ENCODE measurements around the gene GPRC5B. TPM values are rescaled to one million over a fixed set of nuclear protein-coding genes. Genes with fewer than 3 reads are reported as not detected.

The GPRC5B gene
- total RNA-seq, 2 experiments from 2014 or later: not detected

GRCh38 chr16:19899605-19899955, 14.9 kb upstream of the GPRC5B start:
- POLR2A ChIA-PET: no interaction called here
- CTCF ChIA-PET: interaction anchor here (0.6 to 1.2 kb wide), 4 partner anchors 10 to 406 kb away, joined by 3 to 6 read pairs (median 4); no protein-coding TSS in a partner anchor

GRCh38 chr16:19898924-19899604, 14.4 kb upstream of the GPRC5B start:
- POLR2A ChIA-PET: no interaction called here
- CTCF ChIA-PET: interaction anchor here (0.6 to 1.2 kb wide), 5 partner anchors 8 to 407 kb away, joined by 3 to 6 read pairs (median 4); no protein-coding TSS in a partner anchor

GRCh38 chr16:19898166-19898565, 13.5 kb upstream of the GPRC5B start:
- POLR2A ChIA-PET: no interaction called here
- CTCF ChIA-PET: no interaction called here

- ChIA-PET POLR2A (no interaction called here), CTCF (no interaction called here)
Observed at GRCh38 chr16:19896951-19897350, 12.3 kb upstream of the GPRC5B start.

GRCh38 chr16:19894586-19894985, 9.9 kb upstream of the GPRC5B start:
- POLR2A ChIA-PET: no interaction called here
- CTCF ChIA-PET: interaction anchor here (1.5 kb wide), 1 partner anchor 13 kb away, joined by 3 read pairs; no protein-coding TSS in a partner anchor

- CTCF ChIA-PET: no interaction called here
Observed at GRCh38 chr16:19892902-19893301, 8.3 kb upstream of the GPRC5B start.

GRCh38 chr16:19890901-19891300, 6.3 kb upstream of the GPRC5B start:
- CTCF ChIA-PET: interaction anchor here (1.1 kb wide), 1 partner anchor 307 kb away, joined by 3 read pairs; no protein-coding TSS in a partner anchor
- POLR2A ChIA-PET: no interaction called here

More at GRCh38 chr16:19892902-19893301, 8.3 kb upstream of the GPRC5B start:
- POLR2A ChIA-PET: no interaction called here

GRCh38 chr16:19888834-19889233, 4.2 kb upstream of the GPRC5B start:
- POLR2A ChIA-PET: no interaction called here
- CTCF ChIA-PET: interaction anchor here (0.6 to 3.2 kb wide), 2 partner anchors 333 to 401 kb away, joined by 3 to 15 read pairs; partner anchors contain the start of gene VPS35L

GRCh38 chr16:19886073-19886941, 1.7 kb upstream of the GPRC5B start:
- CTCF ChIA-PET: interaction anchor here (0.5 to 3.2 kb wide), 14 partner anchors 9 to 383 kb away, joined by 3 to 15 read pairs (median 3); partner anchors contain the start of gene VPS35L

GRCh38 chr16:19885451-19886072, 914 bp upstream of the GPRC5B start:
- ChIA-PET POLR2A (no interaction called here), CTCF (interaction anchor here (1.0 to 3.2 kb wide), 8 partner anchors 16 to 383 kb away, joined by 3 to 15 read pairs (median 6); partner anchors contain the start of gene VPS35L)

More at GRCh38 chr16:19886073-19886941, 1.7 kb upstream of the GPRC5B start:
- POLR2A ChIA-PET: no interaction called here

GRCh38 chr16:19883966-19884485, 622 bp downstream of the GPRC5B start:
- POLR2A ChIA-PET: no interaction called here
- CTCF ChIA-PET: interaction anchor here (1.1 kb wide), 1 partner anchor 328 kb away, joined by 3 read pairs; the partner anchor contains the start of gene VPS35L

- ChIA-PET CTCF (interaction anchor here (1.1 kb wide), 1 partner anchor 328 kb away, joined by 3 read pairs; the partner anchor contains the start of gene VPS35L), POLR2A (no interaction called here)
Observed at GRCh38 chr16:19883296-19883965, 1.2 kb downstream of the GPRC5B start.

GRCh38 chr16:19882646-19883045, 2.0 kb downstream of the GPRC5B start:
- ChIA-PET POLR2A (no interaction called here), CTCF (no interaction called here)

- ChIA-PET POLR2A (no interaction called here), CTCF (no interaction called here)
Observed at GRCh38 chr16:19882186-19882585, 2.5 kb downstream of the GPRC5B start.

- POLR2A ChIA-PET: no interaction called here
- CTCF ChIA-PET: no interaction called here
Observed at GRCh38 chr16:19881783-19882182, 2.9 kb downstream of the GPRC5B start.

- CTCF ChIA-PET: no interaction called here
- POLR2A ChIA-PET: interaction anchor here (0.6 kb wide), 1 partner anchor 12 kb away, joined by 6 read pairs; no protein-coding TSS in a partner anchor
Observed at GRCh38 chr16:19881028-19881427, 3.6 kb downstream of the GPRC5B start.

GRCh38 chr16:19879241-19879792, 5.3 kb downstream of the GPRC5B start:
- ChIA-PET CTCF (no interaction called here), POLR2A (no interaction called here)

- CTCF ChIA-PET: no interaction called here
- POLR2A ChIA-PET: no interaction called here
Observed at GRCh38 chr16:19878757-19879156, 5.9 kb downstream of the GPRC5B start.

GRCh38 chr16:19876501-19877059, 8.1 kb downstream of the GPRC5B start:
- ChIA-PET POLR2A (no interaction called here), CTCF (interaction anchor here (1.5 kb wide), 1 partner anchor 10 kb away, joined by 4 read pairs; no protein-coding TSS in a partner anchor)
